ENCODE measurements around the gene RNF10.
"Not testable (repeated sequence)": the region's sequence is repeated elsewhere in the genome, so short reads cannot be mapped to it uniquely, and the experiment has no call there.

Gene RNF10

DNA sequence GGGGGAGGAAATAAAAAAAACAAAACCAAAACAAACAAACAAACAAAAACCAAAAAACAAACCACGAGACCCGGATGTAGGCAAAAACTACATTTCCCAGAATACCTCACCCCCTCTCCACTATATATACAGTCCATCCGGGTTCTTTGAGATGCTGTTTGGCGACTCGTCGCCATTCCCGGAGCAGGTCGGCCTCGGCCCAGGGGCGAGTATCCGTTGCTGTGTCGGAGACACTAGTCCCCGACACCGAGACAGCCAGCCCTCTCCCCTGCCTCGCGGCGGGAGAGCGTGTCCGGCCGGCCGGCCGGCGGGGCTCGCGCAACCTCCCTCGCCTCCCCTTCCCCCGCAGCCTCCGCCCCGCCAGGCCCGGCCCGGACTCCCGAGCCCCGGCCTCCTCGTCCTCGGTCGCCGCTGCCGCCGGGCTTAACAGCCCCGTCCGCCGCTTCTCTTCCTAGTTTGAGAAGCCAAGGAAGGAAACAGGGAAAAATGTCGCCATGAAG lies at the start of gene RNF10:
Gene RNF10, plus strand, starts transcription at position 154 of the 500 bp plus-strand sequence. CDS start 456 bp downstream, outside the sequence.
- Histone ChIP-seq H3K4me1 (ENCODE audit: low read length) (peaks cover 27% of the 10 kb centered on the region), H4K20me1 (ENCODE audit: insufficient read depth, low read length) (peaks cover 42% of the 10 kb centered on the region)
- TF ChIP-seq, protein P1, sequence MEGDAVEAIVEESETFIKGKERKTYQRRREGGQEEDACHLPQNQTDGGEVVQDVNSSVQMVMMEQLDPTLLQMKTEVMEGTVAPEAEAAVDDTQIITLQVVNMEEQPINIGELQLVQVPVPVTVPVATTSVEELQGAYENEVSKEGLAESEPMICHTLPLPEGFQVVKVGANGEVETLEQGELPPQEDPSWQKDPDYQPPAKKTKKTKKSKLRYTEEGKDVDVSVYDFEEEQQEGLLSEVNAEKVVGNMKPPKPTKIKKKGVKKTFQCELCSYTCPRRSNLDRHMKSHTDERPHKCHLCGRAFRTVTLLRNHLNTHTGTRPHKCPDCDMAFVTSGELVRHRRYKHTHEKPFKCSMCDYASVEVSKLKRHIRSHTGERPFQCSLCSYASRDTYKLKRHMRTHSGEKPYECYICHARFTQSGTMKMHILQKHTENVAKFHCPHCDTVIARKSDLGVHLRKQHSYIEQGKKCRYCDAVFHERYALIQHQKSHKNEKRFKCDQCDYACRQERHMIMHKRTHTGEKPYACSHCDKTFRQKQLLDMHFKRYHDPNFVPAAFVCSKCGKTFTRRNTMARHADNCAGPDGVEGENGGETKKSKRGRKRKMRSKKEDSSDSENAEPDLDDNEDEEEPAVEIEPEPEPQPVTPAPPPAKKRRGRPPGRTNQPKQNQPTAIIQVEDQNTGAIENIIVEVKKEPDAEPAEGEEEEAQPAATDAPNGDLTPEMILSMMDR (IDR thresholded peaks at IDR 0.05; ENCODE audit: low read depth, low read length) = no peak
- no peak for TF ChIP-seq EZH2phosphoT487 (IDR thresholded peaks at IDR 0.05; ENCODE audit: low read depth)

DNA sequence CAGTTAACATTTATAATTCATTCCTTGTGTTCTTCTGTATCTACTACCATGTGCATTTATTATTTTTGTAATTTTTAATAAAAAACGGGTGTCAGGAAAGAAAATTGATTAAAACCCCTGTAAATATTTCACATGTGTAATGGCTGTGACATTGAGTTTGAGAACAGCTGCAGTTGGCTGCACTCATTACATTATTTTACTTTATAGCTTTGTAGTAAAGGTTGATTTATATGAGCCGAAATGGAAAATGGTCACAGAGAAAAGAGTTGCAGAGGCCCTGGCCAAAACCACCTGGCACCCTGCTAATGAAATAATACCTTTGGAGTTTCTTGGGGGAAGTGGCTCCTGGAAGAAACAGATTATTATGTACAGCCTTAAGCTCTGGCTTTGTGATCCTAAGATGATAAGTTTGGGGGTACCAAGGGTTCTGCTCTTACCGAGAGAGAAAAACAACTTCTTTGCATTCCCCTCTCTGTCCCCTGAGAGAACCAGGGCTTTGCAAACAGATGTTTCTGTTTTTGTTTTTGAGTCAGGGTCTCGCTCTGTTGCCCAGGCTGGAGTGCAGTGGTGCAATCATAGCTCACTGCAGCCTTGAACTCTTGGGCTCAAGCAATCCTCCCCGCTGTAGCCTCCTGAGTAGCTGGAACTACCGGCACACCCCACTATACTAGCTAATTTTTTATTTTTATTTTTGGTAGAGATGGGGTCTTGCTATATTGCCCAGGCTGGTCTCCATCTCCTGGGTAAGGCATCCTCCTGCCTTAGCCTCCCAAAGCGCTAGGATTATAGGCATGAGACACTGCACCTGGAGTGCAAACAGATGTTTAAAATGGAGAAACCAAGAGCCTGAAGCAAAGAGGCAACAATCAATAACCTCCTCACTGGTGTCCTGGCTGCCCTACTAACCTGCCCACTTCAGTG lies 47.9 kb upstream of the RNF10 start:
- no peaks in the 10 kb centered on the region for H3K79me2 ChIP-seq (ENCODE audit: low read length)
- H2AFZ ChIP-seq (ENCODE audit: low read depth, low read length) = no peak overlapping the region
- no peak overlapping the region for H3K4me2 ChIP-seq (ENCODE audit: low read length)
- H3K27me3 ChIP-seq (ENCODE audit: low read depth, low read length) = no peaks in the 10 kb centered on the region
- no peaks in the 10 kb centered on the region for H3K36me3 ChIP-seq (replicated peaks; ENCODE audit: low read depth, low read length)
- H3K9ac ChIP-seq (ENCODE audit: low read length) = no peak overlapping the region
- TF ChIP-seq, protein P1 (IDR thresholded peaks at IDR 0.05; ENCODE audit: low read depth, low read length) = no peak
- TF ChIP-seq EZH2phosphoT487 (IDR thresholded peaks at IDR 0.05; ENCODE audit: low read depth) = no peak
- H3K27ac ChIP-seq (ENCODE audit: low read length) = no peak overlapping the region
- H3K4me1 ChIP-seq (ENCODE audit: low read length) = no peaks in the 10 kb centered on the region
- H4K20me1 ChIP-seq (ENCODE audit: insufficient read depth, low read length) = no peaks in the 10 kb centered on the region
- no peaks in the 10 kb centered on the region for H3K9me3 ChIP-seq (ENCODE audit: insufficient read depth, low read length)
- H3K4me3 ChIP-seq (ENCODE audit: low read length) = no peak overlapping the region

More for the DNA sequence above, at the start of gene RNF10:
- Histone ChIP-seq H3K36me3 (replicated peaks; ENCODE audit: low read depth, low read length) (peaks cover 27% of the 10 kb centered on the region), H3K27me3 (ENCODE audit: low read depth, low read length) (no peaks in the 10 kb centered on the region), H3K4me2 (ENCODE audit: low read length) (peak within 1 kb of the TSS; percentile 66), H2AFZ (ENCODE audit: low read depth, low read length) (peak within 1 kb of the TSS; percentile 58), H3K9me3 (ENCODE audit: insufficient read depth, low read length) (no peaks in the 10 kb centered on the region), H3K27ac (ENCODE audit: low read length) (peak within 1 kb of the TSS; percentile 38), H3K4me3 (ENCODE audit: low read length) (peak within 1 kb of the TSS; percentile 82), H3K9ac (ENCODE audit: low read length) (peak within 1 kb of the TSS; percentile 87), H3K79me2 (ENCODE audit: low read length) (peaks cover 52% of the 10 kb centered on the region)

DNA sequence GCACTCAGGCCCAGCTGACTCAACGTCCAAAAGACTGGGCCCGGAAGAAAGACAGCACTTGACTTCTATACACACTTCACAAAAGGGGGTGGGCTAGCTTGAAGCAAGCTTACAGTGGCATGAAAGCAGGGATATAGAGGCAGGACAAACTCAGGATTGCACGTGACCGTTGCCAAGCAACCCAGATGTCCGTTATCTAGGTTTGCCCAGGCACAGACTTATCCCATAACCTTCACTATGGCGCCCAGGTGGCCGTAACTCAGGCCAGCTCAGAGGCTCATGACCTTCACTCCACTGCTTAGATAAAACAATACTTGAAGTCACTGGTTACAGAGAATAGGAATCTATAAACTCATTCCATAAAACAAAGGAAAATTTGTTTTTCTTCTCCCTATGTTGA lies 46.6 kb upstream of the RNF10 start:
- H2AFZ ChIP-seq (ENCODE audit: low read depth, low read length); H3K36me3 ChIP-seq (replicated peaks; ENCODE audit: low read depth, low read length); H3K27me3 ChIP-seq (ENCODE audit: low read depth, low read length); H3K79me2 ChIP-seq (ENCODE audit: low read length); H3K4me1 ChIP-seq (ENCODE audit: low read length); H3K27ac ChIP-seq (ENCODE audit: low read length); H4K20me1 ChIP-seq (ENCODE audit: insufficient read depth, low read length); H3K4me2 ChIP-seq (ENCODE audit: low read length); H3K9ac ChIP-seq (ENCODE audit: low read length); H3K9me3 ChIP-seq (ENCODE audit: insufficient read depth, low read length); H3K4me3 ChIP-seq (ENCODE audit: low read length): not testable (repeated sequence)

DNA sequence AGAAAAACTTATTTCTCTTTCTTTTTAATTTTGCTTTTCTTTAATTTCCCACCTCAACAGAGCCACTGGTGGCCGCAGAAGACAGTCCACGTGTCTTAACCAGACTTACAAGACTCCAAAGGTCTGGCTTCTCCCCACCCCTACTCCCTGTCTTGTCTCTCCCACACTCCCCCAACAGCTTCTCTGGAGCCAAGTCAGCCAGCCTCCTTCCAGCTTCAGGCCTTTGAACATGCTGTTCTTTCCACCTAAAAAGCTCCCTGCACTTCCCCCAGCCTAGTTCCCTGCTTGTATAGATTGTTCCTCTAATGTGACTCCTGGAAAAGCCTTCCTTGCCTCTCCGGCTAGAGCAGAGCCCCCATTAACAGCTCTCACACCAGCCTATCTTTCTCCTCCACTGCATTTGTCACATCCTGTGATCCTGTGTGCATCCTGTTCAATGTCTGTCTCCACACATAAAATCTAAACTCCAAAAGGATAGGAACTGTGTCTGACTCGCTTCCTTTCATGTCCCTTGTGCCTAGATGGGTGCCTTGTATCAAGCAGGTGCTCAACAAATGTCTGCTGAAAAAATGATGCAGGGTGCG lies 46.0 kb upstream of the RNF10 start:
- Histone ChIP-seq H4K20me1 (ENCODE audit: insufficient read depth, low read length) (no peaks in the 10 kb centered on the region), H3K27me3 (ENCODE audit: low read depth, low read length) (no peaks in the 10 kb centered on the region), H3K4me1 (ENCODE audit: low read length) (no peaks in the 10 kb centered on the region), H3K4me2 (ENCODE audit: low read length) (no peak overlapping the region), H3K27ac (ENCODE audit: low read length) (no peak overlapping the region), H3K4me3 (ENCODE audit: low read length) (no peak overlapping the region), H3K9ac (ENCODE audit: low read length) (no peak overlapping the region), H3K9me3 (ENCODE audit: insufficient read depth, low read length) (no peaks in the 10 kb centered on the region), H3K36me3 (replicated peaks; ENCODE audit: low read depth, low read length) (no peaks in the 10 kb centered on the region), H2AFZ (ENCODE audit: low read depth, low read length) (no peak overlapping the region), H3K79me2 (ENCODE audit: low read length) (no peaks in the 10 kb centered on the region)
- TF ChIP-seq, protein P1 (IDR thresholded peaks at IDR 0.05; ENCODE audit: low read depth, low read length) = no peak
- no peak for TF ChIP-seq EZH2phosphoT487 (IDR thresholded peaks at IDR 0.05; ENCODE audit: low read depth)
